ENCODE results near the gene C13orf46.

The C13orf46 gene

GRCh38 chr13:113979791-113980471 lies 6.1 kb upstream of the C13orf46 start:
- peak; percentile 30; the same call in 1 of the 2 replicates for TF ChIP-seq POLR2AphosphoS5 (IDR thresholded peaks at IDR 0.05; ENCODE audit: low read depth)
- no peak for TF ChIP-seq CTCF (IDR thresholded peaks at IDR 0.05; ENCODE audit: insufficient read depth, low read length)
- H3K27me3 ChIP-seq (ENCODE audit: insufficient read depth, poor library complexity, severe bottlenecking) = no peaks in the 10 kb centered on the region

DNA sequence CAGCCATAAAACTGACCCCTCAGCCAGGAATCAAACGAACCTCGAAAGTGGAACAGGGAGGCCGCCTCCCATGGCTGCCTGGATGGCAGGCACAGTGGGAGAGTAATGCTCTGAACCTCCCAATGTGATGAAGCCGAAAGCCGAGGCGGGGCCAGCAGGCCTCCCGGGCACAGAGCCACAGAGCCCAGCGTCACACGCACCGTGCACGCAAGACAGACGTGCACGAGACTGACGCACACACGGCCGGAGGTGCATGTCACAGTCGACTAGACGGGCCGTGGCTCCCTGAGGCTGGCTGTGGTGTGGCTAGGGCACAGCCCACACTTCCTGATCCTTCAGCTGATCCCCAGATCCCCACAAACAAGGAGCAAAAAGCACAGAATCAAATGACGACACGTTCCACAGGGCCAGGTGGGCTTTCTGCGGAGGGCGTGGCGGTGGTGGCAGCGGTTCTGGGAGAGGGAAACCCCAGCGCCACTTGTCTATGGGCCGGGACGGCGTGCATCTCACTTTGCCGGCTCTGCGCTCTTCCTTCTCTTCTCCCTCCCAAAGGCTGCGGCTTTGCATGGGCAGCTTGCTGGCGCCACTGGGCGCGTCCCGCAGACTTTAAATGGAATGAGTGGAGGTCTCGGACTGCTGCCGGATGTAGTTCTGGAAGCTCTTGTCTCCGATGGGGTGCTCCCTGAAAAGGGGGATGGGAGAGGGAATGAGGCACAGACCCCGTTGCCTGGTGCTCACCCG lies 5.0 kb upstream of the C13orf46 start:
- Histone ChIP-seq H3K27me3 (ENCODE audit: insufficient read depth, poor library complexity, severe bottlenecking) (no peaks in the 10 kb centered on the region), H3K4me3 (replicated peaks; ENCODE audit: insufficient read depth, low read length) (no peak overlapping the region), H3K27ac (replicated peaks) (no peak overlapping the region)
- no peak for DNase-seq (ENCODE audit: low read depth in 1 of 2, low spot score in 1 of 2)
- TF ChIP-seq REST (IDR thresholded peaks at IDR 0.05; ENCODE audit: insufficient replicate concordance, low read depth) (no peak), GABPA (IDR thresholded peaks at IDR 0.05; ENCODE audit: low read depth) (no peak), SPI1 (IDR thresholded peaks at IDR 0.05; ENCODE audit: borderline replicate concordance, low read depth) (no peak)

More at GRCh38 chr13:113979791-113980471, 6.1 kb upstream of the C13orf46 start:
- Histone ChIP-seq H3K27ac (replicated peaks) (no peak overlapping the region), H3K4me3 (replicated peaks; ENCODE audit: insufficient read depth, low read length) (no peak overlapping the region)
- no peak for DNase-seq (ENCODE audit: low read depth in 1 of 2, low spot score in 1 of 2)

DNA sequence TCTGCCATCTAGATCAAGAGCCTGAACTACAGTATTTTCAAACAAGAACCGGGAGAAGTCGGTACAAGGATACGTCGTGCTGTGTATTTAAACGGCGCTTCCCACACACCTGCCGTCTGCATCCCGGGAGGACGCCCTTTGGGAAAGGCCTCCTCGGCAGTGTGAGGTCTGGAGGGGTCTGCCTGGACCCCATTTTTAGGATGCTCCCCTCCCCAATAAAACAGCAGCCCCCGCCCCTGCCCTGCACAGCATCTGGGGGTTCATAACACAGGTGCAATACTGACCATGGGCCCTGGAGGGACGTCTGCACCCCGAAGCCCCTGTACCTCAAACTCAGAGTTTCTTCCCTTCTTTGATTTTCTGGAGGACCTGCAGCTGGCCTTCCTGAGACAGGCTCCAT lies 4.1 kb upstream of the C13orf46 start:
- DNase-seq (ENCODE audit: low read depth in 1 of 2, low spot score in 1 of 2) = no peak
- Histone ChIP-seq H3K27me3 (ENCODE audit: insufficient read depth, poor library complexity, severe bottlenecking) (no peaks in the 10 kb centered on the region), H3K4me3 (replicated peaks; ENCODE audit: insufficient read depth, low read length) (no peak overlapping the region), H3K27ac (replicated peaks) (no peak overlapping the region)
- no peak for TF ChIP-seq REST (IDR thresholded peaks at IDR 0.05; ENCODE audit: insufficient replicate concordance, low read depth)
- TF ChIP-seq SPI1 (IDR thresholded peaks at IDR 0.05; ENCODE audit: borderline replicate concordance, low read depth) = no peak
- no peak for TF ChIP-seq GABPA (IDR thresholded peaks at IDR 0.05; ENCODE audit: low read depth)
- no peak for TF ChIP-seq POLR2AphosphoS5 (IDR thresholded peaks at IDR 0.05; ENCODE audit: low read depth)

DNA sequence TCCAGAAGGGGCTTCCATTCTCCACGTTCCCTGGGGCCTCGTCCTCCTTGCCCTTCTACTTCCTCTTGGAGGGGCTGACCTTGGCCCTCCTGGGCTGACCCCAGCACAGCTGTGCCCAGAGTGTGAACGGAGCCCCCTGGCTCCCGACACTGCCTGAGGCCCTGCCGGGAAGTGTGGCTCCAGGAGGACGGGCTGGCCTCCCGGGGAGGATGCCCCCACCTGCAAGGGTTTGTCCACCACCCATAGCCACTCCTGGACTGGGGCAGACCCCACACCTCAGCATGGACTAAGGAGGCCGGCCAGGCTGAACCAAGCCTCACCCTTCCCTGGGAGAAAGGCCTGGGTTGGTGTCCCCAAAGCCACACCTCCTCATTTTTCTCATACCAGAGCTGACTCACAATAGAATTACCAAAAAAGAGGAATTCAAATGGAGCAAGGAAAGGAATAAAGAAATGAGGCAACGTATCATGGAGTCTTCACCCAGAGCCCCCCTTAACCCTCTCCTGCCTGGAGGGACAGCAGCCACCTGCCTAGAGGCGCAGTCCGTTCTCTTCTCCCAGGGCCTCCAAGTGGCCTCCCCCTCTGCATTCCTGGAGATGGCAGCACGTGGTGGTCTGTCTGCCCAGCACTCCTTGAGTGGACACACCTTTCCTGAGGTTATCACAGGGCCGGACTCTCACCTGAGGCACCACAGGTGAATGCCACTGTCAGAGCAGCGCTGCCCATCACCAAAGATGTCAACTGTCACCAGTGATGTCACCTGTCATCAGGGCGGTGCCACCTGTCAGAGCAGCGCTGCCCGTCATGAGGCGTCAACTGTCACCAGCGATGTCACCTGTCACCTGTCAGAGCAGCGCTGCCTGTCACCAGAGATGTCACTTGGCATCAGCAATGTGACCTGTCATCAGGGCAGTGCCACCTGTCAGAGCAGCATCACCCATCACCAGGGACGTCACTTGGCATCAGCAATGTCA lies 3.1 kb upstream of the C13orf46 start:
- no peak for TF ChIP-seq GABPA (IDR thresholded peaks at IDR 0.05; ENCODE audit: low read depth)

GRCh38 chr13:113975416-113975815 lies 1.5 kb upstream of the C13orf46 start:
- TF ChIP-seq REST (IDR thresholded peaks at IDR 0.05; ENCODE audit: insufficient replicate concordance, low read depth) = no peak
- no peak for TF ChIP-seq GABPA (IDR thresholded peaks at IDR 0.05; ENCODE audit: low read depth)
- TF ChIP-seq POLR2AphosphoS5 (IDR thresholded peaks at IDR 0.05; ENCODE audit: low read depth) = no peak
- TF ChIP-seq CTCF (IDR thresholded peaks at IDR 0.05; ENCODE audit: insufficient read depth, low read length) = no peak
- no peak for TF ChIP-seq SPI1 (IDR thresholded peaks at IDR 0.05; ENCODE audit: borderline replicate concordance, low read depth)
- H3K4me3 ChIP-seq (replicated peaks; ENCODE audit: insufficient read depth, low read length) = no peak overlapping the region
- no peak overlapping the region for H3K27ac ChIP-seq (replicated peaks)
- H3K27me3 ChIP-seq (ENCODE audit: insufficient read depth, poor library complexity, severe bottlenecking) = no peaks in the 10 kb centered on the region
- no peak for DNase-seq (ENCODE audit: low read depth in 1 of 2, low spot score in 1 of 2)

More for the DNA sequence above, 3.1 kb upstream of the C13orf46 start:
- H3K4me3 ChIP-seq (replicated peaks; ENCODE audit: insufficient read depth, low read length) = no peak overlapping the region
- no peak overlapping the region for H3K27ac ChIP-seq (replicated peaks)
- no peaks in the 10 kb centered on the region for H3K27me3 ChIP-seq (ENCODE audit: insufficient read depth, poor library complexity, severe bottlenecking)
- no peak for DNase-seq (ENCODE audit: low read depth in 1 of 2, low spot score in 1 of 2)

Data from HL-60 (cell line).